Endometrial microvascular endothelial cells (primary cell): ENCODE measurements around the gene NR6A1. TPM values are rescaled to one million over a fixed set of nuclear protein-coding genes. Genes with fewer than 3 reads are reported as not detected.

ENCODE experiments used
- total RNA-seq: library from RNA; depleted of rRNA; stranded (reverse); fragments of >200 nt; gene quantifications from one replicate; pipeline ENCODE4 v1.2.3, GENCODE V29; 2015; ENCODE audit errors: inconsistent ontology term

Gene NR6A1
- total RNA-seq, 1 donor from 2014 or later, result 0.19 TPM

Other genes with a start within 250 kb of the NR6A1 start
- gene OLFML2A, start 5.8 kb upstream of the NR6A1 start, total RNA-seq, result not detected
- not detected for gene WDR38, start 82.1 kb upstream of the NR6A1 start, total RNA-seq
- gene RPL35, start 90.6 kb upstream of the NR6A1 start, total RNA-seq, result 2,417 TPM
- gene ARPC5L, start 90.8 kb upstream of the NR6A1 start, total RNA-seq, result 48.2 TPM
- gene GOLGA1, start 169.8 kb upstream of the NR6A1 start, total RNA-seq, result 15.4 TPM